Colonic mucosa (tissue), 4 donors: ENCODE data around the gene DDX6. TPM values are rescaled to one million over a fixed set of nuclear protein-coding genes. Genes with fewer than 3 reads are reported as not detected.

ENCODE experiments used
- DNase-seq: peaks from one replicate; pipeline ENCODE4 v3.0.0-alpha.2; 2020
- H3K27ac ChIP-seq: fragments of 200-600 bp; one replicate; pipeline ENCODE4 v1.8.0; 2021
- H3K27me3 ChIP-seq: fragments of 200-600 bp; one replicate; pipeline ENCODE4 v1.8.0; 2021
- H3K36me3 ChIP-seq: fragments of 200-600 bp; one replicate; pipeline ENCODE4 v1.8.0; 2021
- H3K4me1 ChIP-seq: fragments of 200-600 bp; one replicate; pipeline ENCODE4 v1.8.0; 2021; ENCODE audit warnings: mild to moderate bottlenecking
- H3K4me3 ChIP-seq: fragments of 200-600 bp; one replicate; pipeline ENCODE4 v1.8.0; 2021
- H3K9ac ChIP-seq, 2 donors: one replicate each; pipeline ENCODE4 v1.7.0; 2013; ENCODE audit warnings: control low read depth in 2 of 2, low read depth in 2 of 2, low read length in 2 of 2
- H3K9me3 ChIP-seq: fragments of 200-600 bp; one replicate; pipeline ENCODE4 v1.8.0; 2021
- CTCF ChIP-seq: fragments of 200-600 bp; IDR thresholded peaks from one replicate; pipeline ENCODE4 v1.8.0; 2022; ENCODE audit warnings: antibody characterized with exemption, mild to moderate bottlenecking
- intact Hi-C: fragments of 100-400 bp; cut with DNase I; formaldehyde crosslinking; loops from one replicate; pipeline ENCODE4 v1.14.1; 2022
- total RNA-seq, 2 donors: library from RNA; stranded (reverse); fragmentation: NEBNext Ultra II Directional in 1 of 2; extraction: Animal tissue kit (Norgen Biotek cat#: 25700) in 1 of 2; gene quantifications; one replicate each; pipeline ENCODE4 v1.2.1, GENCODE V29; 2021
- donor health status: healthy.
- donor health status: DM: no; HTN: no; CAD: no.
- donor health status: DM: no; HTN: no; CAD: no.

Gene DDX6
- total RNA-seq, 2 donors from 2014 or later: 79.0 to 108 TPM

- intact Hi-C loops: no loop called here
- H3K36me3 ChIP-seq: no peaks in the 10 kb centered on the region
- no peaks in the 10 kb centered on the region for H3K9me3 ChIP-seq
- DNase-seq: no peak
- H3K9ac ChIP-seq: no peak overlapping the region
- TF ChIP-seq CTCF: no peak
- no peak overlapping the region for H3K4me3 ChIP-seq
- H3K27ac ChIP-seq: no peak overlapping the region
- H3K4me1 ChIP-seq: no peaks in the 10 kb centered on the region
- no peaks in the 10 kb centered on the region for H3K27me3 ChIP-seq
These were observed 82.7 kb downstream of the DDX6 start for GRCh38 chr11:118708296-118708695.

DNA sequence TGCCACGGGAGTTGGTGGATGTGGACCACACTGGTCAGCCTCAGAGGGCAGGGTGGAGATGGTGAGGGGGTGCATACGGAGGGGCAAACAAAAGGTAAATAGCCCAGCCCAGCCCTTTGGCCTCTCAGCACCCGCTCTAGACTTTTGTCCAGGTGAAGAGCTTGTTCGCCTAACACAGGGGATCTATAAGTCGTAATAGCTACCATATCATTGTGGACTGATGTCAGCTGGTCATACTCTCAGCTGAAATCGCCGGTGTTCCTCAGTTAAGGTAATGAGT, 84.5 kb downstream of the DDX6 start:
- Histone ChIP-seq H3K4me1 (no peaks in the 10 kb centered on the region), H3K36me3 (no peaks in the 10 kb centered on the region), H3K9me3 (no peaks in the 10 kb centered on the region), H3K27ac (no peak overlapping the region), H3K27me3 (no peaks in the 10 kb centered on the region), H3K9ac (no peak overlapping the region), H3K4me3 (no peak overlapping the region)
- intact Hi-C loops: no loop called here
- DNase-seq: no peak
- TF ChIP-seq CTCF: no peak

DNA sequence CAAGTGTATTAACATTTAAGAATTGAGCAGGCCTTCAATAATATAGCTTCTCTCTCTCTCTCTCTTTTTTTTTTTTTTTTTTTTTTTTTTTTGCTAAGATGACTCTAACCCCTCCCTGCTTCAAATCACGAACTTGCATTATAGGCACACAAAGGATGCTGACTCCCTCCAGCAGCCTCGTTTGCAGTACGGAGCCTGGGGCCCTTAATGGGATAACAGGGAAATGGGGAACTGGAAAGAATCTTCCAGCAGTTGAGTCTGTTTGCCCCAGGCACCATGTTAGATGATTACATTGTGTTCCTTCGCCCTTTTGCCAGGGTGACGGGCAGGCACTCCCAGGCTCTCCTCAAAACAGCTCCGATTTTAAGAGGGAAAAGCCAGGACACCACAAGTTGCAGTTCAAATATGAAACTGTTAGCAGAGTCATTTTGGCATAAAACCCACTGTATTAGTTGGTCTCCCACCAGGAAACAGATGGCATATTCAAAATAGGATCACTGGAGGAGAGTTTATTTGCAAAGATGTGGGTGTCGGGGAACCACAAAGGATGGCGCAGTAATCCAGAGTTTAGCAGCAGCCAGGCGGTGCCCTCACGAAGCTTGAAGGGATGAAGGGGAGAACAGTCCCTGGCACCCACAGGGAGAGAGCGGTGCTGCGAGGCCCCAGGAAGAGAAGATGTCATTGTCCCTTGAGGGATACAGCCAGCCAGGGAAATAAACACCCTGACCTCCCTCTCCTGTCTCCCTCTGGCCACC, 85.0 kb downstream of the DDX6 start:
- Histone ChIP-seq H3K27me3 (no peaks in the 10 kb centered on the region), H3K27ac (no peak overlapping the region), H3K36me3 (no peaks in the 10 kb centered on the region), H3K4me1 (no peaks in the 10 kb centered on the region), H3K9ac (no peak overlapping the region), H3K4me3 (no peak overlapping the region), H3K9me3 (no peaks in the 10 kb centered on the region)
- no peak for TF ChIP-seq CTCF
- no peak for DNase-seq
- intact Hi-C loops: no loop called here

- Histone ChIP-seq H3K27me3 (no peaks in the 10 kb centered on the region), H3K36me3 (no peaks in the 10 kb centered on the region), H3K4me3 (no peak overlapping the region), H3K4me1 (no peaks in the 10 kb centered on the region), H3K9ac (no peak overlapping the region), H3K9me3 (no peaks in the 10 kb centered on the region), H3K27ac (no peak overlapping the region)
- intact Hi-C loops: no loop called here
- no peak for DNase-seq
- no peak for TF ChIP-seq CTCF
These were observed 85.7 kb downstream of the DDX6 start for GRCh38 chr11:118705111-118705741.

DNA sequence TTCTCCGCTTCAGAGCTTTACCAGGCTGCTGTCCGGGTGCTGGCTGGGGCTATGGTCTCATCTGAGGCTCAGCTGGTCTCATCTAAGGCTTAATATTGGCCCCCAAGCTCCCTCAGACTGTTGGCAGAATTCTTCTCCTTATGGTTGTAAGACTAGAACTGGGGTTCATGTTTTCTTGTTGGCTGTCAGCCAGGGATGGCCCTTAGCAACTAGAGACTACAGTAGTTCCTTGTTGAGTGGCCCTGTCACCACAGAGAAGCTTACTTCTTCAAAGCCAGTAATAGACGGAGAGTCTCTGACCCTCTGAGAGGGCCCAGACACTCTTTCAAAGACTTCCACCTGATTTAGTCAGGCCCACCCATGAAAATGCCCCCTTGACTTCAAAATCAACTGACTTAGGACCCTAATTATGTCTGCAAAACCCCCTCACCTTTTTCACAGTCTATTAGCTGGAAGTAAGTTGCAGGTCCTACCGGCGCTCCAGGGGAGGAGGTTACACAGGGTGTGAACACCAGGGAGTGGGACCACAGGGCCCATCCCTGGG, 87.3 kb downstream of the DDX6 start:
- no peak for DNase-seq
- Histone ChIP-seq H3K9ac (no peak overlapping the region), H3K9me3 (no peaks in the 10 kb centered on the region), H3K27me3 (no peaks in the 10 kb centered on the region), H3K27ac (no peak overlapping the region), H3K4me1 (no peaks in the 10 kb centered on the region), H3K36me3 (no peaks in the 10 kb centered on the region), H3K4me3 (no peak overlapping the region)
- intact Hi-C loops: no loop called here
- no peak for TF ChIP-seq CTCF
